Liver (tissue), 9 donors: ENCODE data around the gene GPHN. TPM values are rescaled to one million over a fixed set of nuclear protein-coding genes. Genes with fewer than 3 reads are reported as not detected.

Source experiments
- DNase-seq: peaks from one replicate; pipeline ENCODE4 v3.0.0-alpha.2; 2017; ENCODE audit warnings: low spot score
- H3K27ac ChIP-seq, 2 donors: one replicate each; pipeline ENCODE4 v1.7.0; 2013; ENCODE audit warnings: inconsistent platforms in 2 of 2, low read length in 2 of 2, control low read depth in 1 of 2, low read depth in 1 of 2, mild to moderate bottlenecking in 1 of 2
- H3K27me3 ChIP-seq, 4 donors: one replicate each; pipeline versions ENCODE4 v1.6.1 to v1.7.0; 2013; ENCODE audit warnings: low read length in 3 of 4, inconsistent platforms in 1 of 4, mild to moderate bottlenecking in 1 of 4, moderate library complexity in 1 of 4; ENCODE audit not compliant: control insufficient read depth in 4 of 4, insufficient read depth in 4 of 4
- H3K36me3 ChIP-seq, 4 donors: one replicate each; pipeline versions ENCODE4 v1.6.1 to v1.7.0; 2013; ENCODE audit warnings: low read length in 3 of 4, mild to moderate bottlenecking in 3 of 4, low read depth in 1 of 4, moderate library complexity in 1 of 4; ENCODE audit not compliant: control insufficient read depth in 4 of 4, insufficient read depth in 3 of 4
- H3K4me1 ChIP-seq, 4 donors: one replicate each; pipeline versions ENCODE4 v1.6.1 to v1.7.0; 2013; ENCODE audit warnings: low read length in 3 of 4, mild to moderate bottlenecking in 3 of 4, moderate library complexity in 1 of 4; ENCODE audit not compliant: control insufficient read depth in 4 of 4, insufficient read depth in 4 of 4
- H3K4me3 ChIP-seq, 3 donors: one replicate each; pipeline versions ENCODE4 v1.6.1 to v1.7.0; 2013; ENCODE audit warnings: low read length in 3 of 3, control low read depth in 1 of 3, low read depth in 1 of 3, mild to moderate bottlenecking in 1 of 3
- H3K9ac ChIP-seq, 2 donors: one replicate each; pipeline ENCODE4 v1.7.0; 2013; ENCODE audit warnings: low read length in 2 of 2, mild to moderate bottlenecking in 2 of 2, moderate library complexity in 2 of 2, control low read depth in 1 of 2, low read depth in 1 of 2
- H3K9me3 ChIP-seq, 4 donors: one replicate each; pipeline versions ENCODE4 v1.6.1 to v1.7.0; 2013; ENCODE audit warnings: low read length in 3 of 4; ENCODE audit not compliant: control insufficient read depth in 4 of 4
- EGR1 ChIP-seq, 2 donors: IDR thresholded peaks; 2 replicates each; pipeline ENCODE4 v1.6.1; 2016 to 2018; ENCODE audit warnings: antibody characterized with exemption in 2 of 2, low read depth in 2 of 2
- FOXA1 ChIP-seq: IDR thresholded peaks from 2 replicates; pipeline ENCODE4 v1.6.1; 2016; ENCODE audit warnings: antibody characterized with exemption
- GABPA ChIP-seq, 2 donors: IDR thresholded peaks in 1 of 2; conservative IDR thresholded peaks in 1 of 2; 2 replicates each; pipeline ENCODE4 v1.6.1; 2016; ENCODE audit warnings: antibody characterized with exemption in 2 of 2, mild to moderate bottlenecking in 1 of 2, moderate library complexity in 1 of 2
- HNF4A ChIP-seq, 2 donors: conservative IDR thresholded peaks; 2 replicates each; pipeline ENCODE4 v1.6.1; 2016; ENCODE audit warnings: antibody characterized with exemption in 2 of 2, mild to moderate bottlenecking in 2 of 2
- HNF4G ChIP-seq: IDR thresholded peaks from 2 replicates; pipeline ENCODE4 v1.6.1; 2016; ENCODE audit warnings: antibody characterized with exemption
- RAD21 ChIP-seq, 2 donors: IDR thresholded peaks; 2 replicates each; pipeline ENCODE4 v1.6.1; 2016; ENCODE audit warnings: antibody characterized with exemption in 2 of 2, mild to moderate bottlenecking in 2 of 2
- RXRA ChIP-seq, 2 donors: IDR thresholded peaks; 2 replicates each; pipeline ENCODE4 v1.6.1; 2017 to 2018; ENCODE audit warnings: antibody characterized with exemption in 2 of 2, mild to moderate bottlenecking in 1 of 2
- SP1 ChIP-seq: IDR thresholded peaks from 2 replicates; pipeline ENCODE4 v1.6.1; 2018; ENCODE audit warnings: antibody characterized with exemption, mild to moderate bottlenecking
- YY1 ChIP-seq: IDR thresholded peaks from 2 replicates; pipeline ENCODE4 v1.6.1; 2016; ENCODE audit warnings: antibody characterized with exemption, mild to moderate bottlenecking
- polyA plus RNA-seq, 2 donors: library from polyadenylated mRNA; stranded (reverse) in 1 of 2; unstranded in 1 of 2; fragments of 200-250 nt in 1 of 2; fragments of >200 nt in 1 of 2; fragmentation: Nextera tagmentation in 1 of 2; extraction: Ambion mirVana in 1 of 2; gene quantifications; one replicate each; pipeline versions ENCODE4 v1.2.1 to v1.2.3, GENCODE V29; 2013 to 2015
- total RNA-seq, 2 donors: library from RNA; depleted of rRNA; stranded (reverse); fragments of >200 nt; gene quantifications; one replicate each; pipeline ENCODE4 v1.2.3, GENCODE V29; 2014
- TF ChIP-seq, protein P1 (sequence below): IDR thresholded peaks from 2 replicates; pipeline ENCODE4 v1.6.1; 2016; ENCODE audit warnings: antibody characterized with exemption
- TF ChIP-seq, protein P2 (sequence below): IDR thresholded peaks from 2 replicates; pipeline ENCODE4 v1.6.1; 2016; ENCODE audit warnings: antibody characterized with exemption
- TF ChIP-seq, protein P3 (sequence below): fragments of 150-350 bp; IDR thresholded peaks from 2 replicates; pipeline ENCODE4 v1.5.1; 2017; ENCODE audit warnings: improper control_type of control experiment, low read depth, low read length; ENCODE audit not compliant: missing input control
- TF ChIP-seq, protein P4 (sequence below): IDR thresholded peaks from 2 replicates; pipeline ENCODE4 v1.6.1; 2016; ENCODE audit warnings: antibody characterized with exemption, mild to moderate bottlenecking
- TF ChIP-seq, protein P5 (sequence below): IDR thresholded peaks from 2 replicates; pipeline ENCODE4 v1.6.1; 2016; ENCODE audit warnings: antibody characterized with exemption
- donor health status: healthy.
- donor health status: healthy.
- donor health status: healthy.
- donor health status: healthy.
- donor health status: healthy.

Gene GPHN
- total and polyA plus RNA-seq, 4 donors = 18.4 to 76.4 (median 47.4) TPM

DNA sequence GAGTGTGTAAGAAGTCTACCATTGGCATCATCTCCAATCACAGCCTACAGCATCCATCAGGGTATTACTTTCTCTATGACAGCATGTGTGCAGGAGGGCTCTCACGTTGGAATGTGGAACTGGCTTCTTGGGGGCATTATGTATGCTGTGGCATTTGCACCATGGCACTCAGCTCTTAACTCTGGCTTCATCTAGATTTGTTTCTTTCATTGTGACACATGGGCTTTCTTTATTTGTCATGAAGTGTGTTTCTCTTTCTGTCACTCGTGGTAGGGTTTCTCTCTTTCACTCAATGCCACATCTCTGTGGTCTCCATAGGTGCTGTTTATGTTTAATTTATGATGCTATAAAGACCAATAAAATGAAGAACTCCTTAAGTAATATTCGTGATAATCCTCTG, 490.1 kb downstream of the GPHN start (continued):
- TF ChIP-seq, protein P1, sequence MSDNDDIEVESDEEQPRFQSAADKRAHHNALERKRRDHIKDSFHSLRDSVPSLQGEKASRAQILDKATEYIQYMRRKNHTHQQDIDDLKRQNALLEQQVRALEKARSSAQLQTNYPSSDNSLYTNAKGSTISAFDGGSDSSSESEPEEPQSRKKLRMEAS = no peak
- TF ChIP-seq GABPA (IDR thresholded peaks at IDR 0.05 in 1 of 2, conservative IDR thresholded peaks at IDR 0.05 in 1 of 2) = no peak
- TF ChIP-seq SP1 = no peak
- no peak for TF ChIP-seq YY1
- no peak for TF ChIP-seq EGR1 (IDR thresholded peaks at IDR 0.05; ENCODE audit: low read depth in 2 of 2)
- TF ChIP-seq FOXA1 = no peak
- no peak for TF ChIP-seq RXRA (IDR thresholded peaks at IDR 0.05)
- TF ChIP-seq, protein P2, sequence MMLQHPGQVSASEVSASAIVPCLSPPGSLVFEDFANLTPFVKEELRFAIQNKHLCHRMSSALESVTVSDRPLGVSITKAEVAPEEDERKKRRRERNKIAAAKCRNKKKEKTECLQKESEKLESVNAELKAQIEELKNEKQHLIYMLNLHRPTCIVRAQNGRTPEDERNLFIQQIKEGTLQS = no peak

DNA sequence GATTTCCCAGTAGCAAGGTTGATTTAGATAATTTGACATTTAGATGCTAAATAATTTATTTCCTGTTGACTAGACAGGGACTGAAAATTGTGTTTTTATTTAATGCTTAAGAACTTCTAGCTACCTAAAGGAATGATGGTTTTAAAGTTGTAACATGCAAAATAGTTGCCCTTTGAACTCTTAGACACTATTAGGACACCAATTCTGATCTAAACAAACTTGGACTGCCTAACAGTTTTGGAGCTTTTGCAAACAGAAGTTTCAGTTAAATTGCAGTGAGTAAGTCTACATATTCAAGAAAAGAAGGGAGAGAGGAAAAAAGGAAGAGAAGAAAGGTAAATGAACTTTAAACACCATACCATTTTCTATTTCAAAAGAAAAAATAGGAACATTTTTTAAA, 492.0 kb downstream of the GPHN start:
- Histone ChIP-seq H3K27me3 (no peaks in the 10 kb centered on the region), H3K9me3 (no peaks in the 10 kb centered on the region), H3K27ac (no peak overlapping the region), H3K36me3 (peaks cover 0 to 9% (median 3%) of the 10 kb centered on the region in 4 donors), H3K4me3 (no peak overlapping the region), H3K9ac (no peak overlapping the region), H3K4me1 (peaks cover 0 to 6% (median 4%) of the 10 kb centered on the region in 4 donors)
- TF ChIP-seq, protein P3, sequence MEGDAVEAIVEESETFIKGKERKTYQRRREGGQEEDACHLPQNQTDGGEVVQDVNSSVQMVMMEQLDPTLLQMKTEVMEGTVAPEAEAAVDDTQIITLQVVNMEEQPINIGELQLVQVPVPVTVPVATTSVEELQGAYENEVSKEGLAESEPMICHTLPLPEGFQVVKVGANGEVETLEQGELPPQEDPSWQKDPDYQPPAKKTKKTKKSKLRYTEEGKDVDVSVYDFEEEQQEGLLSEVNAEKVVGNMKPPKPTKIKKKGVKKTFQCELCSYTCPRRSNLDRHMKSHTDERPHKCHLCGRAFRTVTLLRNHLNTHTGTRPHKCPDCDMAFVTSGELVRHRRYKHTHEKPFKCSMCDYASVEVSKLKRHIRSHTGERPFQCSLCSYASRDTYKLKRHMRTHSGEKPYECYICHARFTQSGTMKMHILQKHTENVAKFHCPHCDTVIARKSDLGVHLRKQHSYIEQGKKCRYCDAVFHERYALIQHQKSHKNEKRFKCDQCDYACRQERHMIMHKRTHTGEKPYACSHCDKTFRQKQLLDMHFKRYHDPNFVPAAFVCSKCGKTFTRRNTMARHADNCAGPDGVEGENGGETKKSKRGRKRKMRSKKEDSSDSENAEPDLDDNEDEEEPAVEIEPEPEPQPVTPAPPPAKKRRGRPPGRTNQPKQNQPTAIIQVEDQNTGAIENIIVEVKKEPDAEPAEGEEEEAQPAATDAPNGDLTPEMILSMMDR = no peak
- TF ChIP-seq RXRA (IDR thresholded peaks at IDR 0.05) = peak in 1 of 2 donors; percentile 13
- TF ChIP-seq RAD21 (IDR thresholded peaks at IDR 0.05) = peak in 1 of 2 donors; percentile 19
- TF ChIP-seq, protein P4, sequence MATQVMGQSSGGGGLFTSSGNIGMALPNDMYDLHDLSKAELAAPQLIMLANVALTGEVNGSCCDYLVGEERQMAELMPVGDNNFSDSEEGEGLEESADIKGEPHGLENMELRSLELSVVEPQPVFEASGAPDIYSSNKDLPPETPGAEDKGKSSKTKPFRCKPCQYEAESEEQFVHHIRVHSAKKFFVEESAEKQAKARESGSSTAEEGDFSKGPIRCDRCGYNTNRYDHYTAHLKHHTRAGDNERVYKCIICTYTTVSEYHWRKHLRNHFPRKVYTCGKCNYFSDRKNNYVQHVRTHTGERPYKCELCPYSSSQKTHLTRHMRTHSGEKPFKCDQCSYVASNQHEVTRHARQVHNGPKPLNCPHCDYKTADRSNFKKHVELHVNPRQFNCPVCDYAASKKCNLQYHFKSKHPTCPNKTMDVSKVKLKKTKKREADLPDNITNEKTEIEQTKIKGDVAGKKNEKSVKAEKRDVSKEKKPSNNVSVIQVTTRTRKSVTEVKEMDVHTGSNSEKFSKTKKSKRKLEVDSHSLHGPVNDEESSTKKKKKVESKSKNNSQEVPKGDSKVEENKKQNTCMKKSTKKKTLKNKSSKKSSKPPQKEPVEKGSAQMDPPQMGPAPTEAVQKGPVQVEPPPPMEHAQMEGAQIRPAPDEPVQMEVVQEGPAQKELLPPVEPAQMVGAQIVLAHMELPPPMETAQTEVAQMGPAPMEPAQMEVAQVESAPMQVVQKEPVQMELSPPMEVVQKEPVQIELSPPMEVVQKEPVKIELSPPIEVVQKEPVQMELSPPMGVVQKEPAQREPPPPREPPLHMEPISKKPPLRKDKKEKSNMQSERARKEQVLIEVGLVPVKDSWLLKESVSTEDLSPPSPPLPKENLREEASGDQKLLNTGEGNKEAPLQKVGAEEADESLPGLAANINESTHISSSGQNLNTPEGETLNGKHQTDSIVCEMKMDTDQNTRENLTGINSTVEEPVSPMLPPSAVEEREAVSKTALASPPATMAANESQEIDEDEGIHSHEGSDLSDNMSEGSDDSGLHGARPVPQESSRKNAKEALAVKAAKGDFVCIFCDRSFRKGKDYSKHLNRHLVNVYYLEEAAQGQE = no peak
- peak; percentile 60 to 73 for TF ChIP-seq HNF4A (conservative IDR thresholded peaks at IDR 0.05)
- TF ChIP-seq, protein P2 = no peak
- TF ChIP-seq HNF4G = peak; percentile 41
- DNase-seq = no peak

DNA sequence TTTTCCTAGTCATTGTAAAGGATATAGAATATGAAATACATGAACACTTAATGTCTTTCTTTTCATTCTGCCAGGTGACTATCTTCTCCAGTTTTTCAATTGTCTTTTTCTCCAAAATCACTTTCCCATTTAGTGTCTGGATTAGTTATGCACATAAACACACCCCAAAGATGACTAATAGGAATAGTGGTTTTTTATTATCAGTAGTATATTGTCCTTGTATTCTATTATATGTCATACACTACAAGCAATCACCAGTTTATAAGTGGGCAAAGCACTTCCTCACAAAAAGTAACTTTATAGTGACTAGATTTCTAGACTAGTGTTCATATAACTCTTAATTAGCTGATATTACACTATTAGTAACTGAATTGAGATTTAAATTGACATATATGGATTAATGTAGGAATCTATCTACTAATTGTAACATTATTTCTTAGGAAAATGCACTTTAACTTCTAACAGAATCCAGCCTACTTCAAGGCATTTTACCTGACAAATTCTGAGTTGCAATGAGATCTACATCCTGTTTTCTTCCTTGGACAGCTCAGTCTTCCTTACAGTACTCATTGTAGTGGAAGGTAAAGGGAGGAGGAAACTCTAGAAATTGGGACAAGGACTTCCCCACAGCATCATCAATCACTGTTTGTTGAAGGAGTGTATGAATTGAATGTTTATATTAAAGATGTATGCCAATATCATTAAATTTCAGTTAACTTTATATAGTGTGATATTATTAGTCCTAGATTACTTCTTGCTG, 495.2 kb downstream of the GPHN start:
- Histone ChIP-seq H3K4me3 (no peak overlapping the region), H3K9me3 (no peaks in the 10 kb centered on the region), H3K9ac (no peak overlapping the region), H3K27ac (no peak overlapping the region), H3K4me1 (peaks cover 0 to 6% (median 4%) of the 10 kb centered on the region in 4 donors), H3K27me3 (no peaks in the 10 kb centered on the region), H3K36me3 (peaks cover 0 to 10% (median under 1%) of the 10 kb centered on the region in 4 donors)
- no peak for DNase-seq
- TF ChIP-seq, protein P5, sequence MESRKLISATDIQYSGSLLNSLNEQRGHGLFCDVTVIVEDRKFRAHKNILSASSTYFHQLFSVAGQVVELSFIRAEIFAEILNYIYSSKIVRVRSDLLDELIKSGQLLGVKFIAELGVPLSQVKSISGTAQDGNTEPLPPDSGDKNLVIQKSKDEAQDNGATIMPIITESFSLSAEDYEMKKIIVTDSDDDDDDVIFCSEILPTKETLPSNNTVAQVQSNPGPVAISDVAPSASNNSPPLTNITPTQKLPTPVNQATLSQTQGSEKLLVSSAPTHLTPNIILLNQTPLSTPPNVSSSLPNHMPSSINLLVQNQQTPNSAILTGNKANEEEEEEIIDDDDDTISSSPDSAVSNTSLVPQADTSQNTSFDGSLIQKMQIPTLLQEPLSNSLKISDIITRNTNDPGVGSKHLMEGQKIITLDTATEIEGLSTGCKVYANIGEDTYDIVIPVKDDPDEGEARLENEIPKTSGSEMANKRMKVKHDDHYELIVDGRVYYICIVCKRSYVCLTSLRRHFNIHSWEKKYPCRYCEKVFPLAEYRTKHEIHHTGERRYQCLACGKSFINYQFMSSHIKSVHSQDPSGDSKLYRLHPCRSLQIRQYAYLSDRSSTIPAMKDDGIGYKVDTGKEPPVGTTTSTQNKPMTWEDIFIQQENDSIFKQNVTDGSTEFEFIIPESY = no peak
- no peak for TF ChIP-seq RXRA (IDR thresholded peaks at IDR 0.05)
- TF ChIP-seq, protein P4 = no peak
